SK-N-MC (cell line): ENCODE results near the gene TUBB.

Experiments
- EZH2 ChIP-seq: fragments of 200-600 bp; sonication (generic); IDR thresholded peaks from one replicate; pipeline ENCODE4 v1.6.1; 2017; ENCODE audit warnings: antibody characterized with exemption
- FOXP2 ChIP-seq: optimal IDR thresholded peaks from 2 replicates; pipeline ENCODE3; 2011; ENCODE audit warnings: mild to moderate bottlenecking, moderate library complexity; ENCODE audit not compliant: insufficient read depth; ENCODE audit errors: extremely low read length, control extremely low read depth
- POLR2AphosphoS5 ChIP-seq: IDR thresholded peaks from 2 replicates; pipeline ENCODE4 v1.6.1; 2012; ENCODE audit warnings: mild to moderate bottlenecking, low read depth, low read length, borderline replicate concordance

DNA sequence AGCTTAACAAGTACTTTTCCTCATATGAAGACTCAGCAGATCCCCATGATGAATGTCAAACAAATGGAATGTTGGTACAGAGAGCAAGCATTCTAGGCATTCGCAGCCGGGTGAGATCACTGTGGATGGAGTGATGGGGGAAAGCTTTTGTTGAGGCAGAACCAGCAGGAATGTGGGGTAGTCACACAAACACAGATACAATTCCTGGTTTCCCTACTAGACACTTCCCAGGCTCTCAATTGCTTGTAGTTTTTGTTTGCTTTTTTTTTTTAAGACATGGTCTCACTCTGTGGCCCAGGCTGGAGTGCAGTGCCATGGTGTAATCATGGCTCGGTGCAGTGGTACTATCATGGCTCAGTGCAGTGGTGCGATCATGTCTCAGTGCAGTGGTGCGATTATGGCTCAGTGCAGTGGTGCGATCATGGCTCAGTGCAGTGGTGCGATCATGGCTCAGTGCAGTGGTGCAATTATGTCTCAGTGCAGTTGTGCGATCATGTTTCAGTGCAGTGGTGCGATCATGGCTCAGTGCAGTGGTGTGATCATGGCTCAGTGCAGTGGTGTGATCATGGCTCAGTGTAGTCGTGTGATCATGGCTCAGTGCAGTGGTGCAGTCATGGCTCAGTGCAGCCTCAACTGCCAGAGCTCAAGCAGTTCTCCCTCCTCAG, 39.6 kb downstream of the TUBB start:
- TF ChIP-seq EZH2 (no peak), POLR2AphosphoS5 (no peak), FOXP2 (no peak)
